NCI-H146 (cell line): ENCODE results near the gene TBC1D22A.

Experiments
- DNase-seq: peaks from one replicate; lab custom pipeline; 2025; lab: John Stamatoyannopoulos, UW

The TBC1D22A gene

DNA sequence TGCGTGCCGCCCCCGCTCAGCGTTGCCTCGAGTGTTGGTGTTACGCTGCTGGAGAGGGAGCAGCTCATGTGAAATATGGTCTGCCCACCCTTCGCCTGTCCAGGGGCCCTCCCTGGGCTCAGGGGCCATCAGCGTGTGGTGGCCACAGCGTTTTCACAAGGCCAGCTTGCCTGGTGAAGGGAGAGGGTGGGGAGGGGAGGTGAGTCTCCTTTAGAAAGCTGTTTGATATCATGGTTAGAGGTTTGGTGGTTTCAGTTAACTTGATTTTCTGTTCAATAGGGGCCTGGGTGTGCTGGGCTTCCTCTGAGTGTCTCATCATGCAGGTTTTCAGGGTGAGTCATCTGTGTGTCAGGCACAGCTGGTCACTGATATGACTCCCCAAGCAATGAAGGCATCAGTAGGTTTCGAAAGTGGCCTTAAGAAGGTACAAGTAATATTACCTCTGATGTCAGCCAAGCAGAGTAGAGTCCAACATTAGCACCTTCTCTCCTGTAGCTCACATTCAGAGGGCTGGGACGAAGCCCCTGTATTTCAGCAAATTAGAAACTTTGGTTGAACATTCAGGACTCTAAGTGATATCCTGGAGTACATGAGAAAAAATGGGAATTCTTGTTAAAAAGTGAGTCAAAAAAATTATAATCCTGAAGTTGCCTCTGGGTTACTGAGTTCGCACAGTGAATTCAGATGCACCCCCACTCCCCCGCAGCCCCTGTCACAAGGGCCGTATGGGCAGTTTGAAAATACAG, 172.5 kb downstream of the TBC1D22A start:
- no peak for DNase-seq

DNA sequence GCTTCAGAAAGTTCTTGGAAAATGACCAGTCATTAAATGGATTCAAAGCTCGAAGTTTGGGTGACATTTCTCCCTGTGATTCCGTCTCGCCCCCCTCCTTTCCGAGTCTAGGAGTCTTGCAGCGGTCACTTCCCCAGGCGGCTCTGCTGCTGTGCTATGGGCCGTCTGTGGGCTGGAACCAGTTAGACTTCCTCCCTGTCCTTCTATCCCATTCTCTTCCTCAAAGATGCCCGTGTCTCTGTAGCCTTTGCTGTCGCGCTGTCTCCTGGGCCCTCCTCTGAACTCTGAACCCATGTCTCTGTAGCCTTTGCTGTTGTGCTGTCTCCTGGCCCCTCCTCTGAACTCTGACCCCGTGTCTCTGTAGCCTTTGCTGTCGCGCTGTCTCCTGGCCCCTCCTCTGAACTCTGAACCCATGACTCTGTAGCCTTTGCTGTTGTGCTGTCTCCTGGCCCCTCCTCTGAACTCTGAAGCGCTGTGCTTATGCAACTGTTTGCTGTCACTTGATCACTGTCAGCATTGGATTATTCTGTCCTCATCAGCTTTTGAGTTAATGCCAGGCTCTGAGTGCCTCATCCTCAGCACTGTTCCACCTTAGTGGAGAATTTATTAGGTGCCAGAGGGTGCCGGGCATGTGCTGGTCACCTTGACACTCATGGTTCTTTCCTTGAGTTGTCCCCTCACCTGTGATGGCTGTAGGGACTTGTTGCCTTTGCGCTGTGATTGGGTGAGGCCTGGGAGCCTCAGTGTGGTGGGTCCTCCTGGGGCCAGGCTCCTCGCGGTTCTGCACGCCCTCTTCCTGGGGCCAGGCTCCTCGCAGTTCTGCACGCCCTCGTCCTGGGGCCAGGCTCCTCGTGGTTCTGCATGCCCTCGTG, 173.3 kb downstream of the TBC1D22A start:
- no peak for DNase-seq

DNA sequence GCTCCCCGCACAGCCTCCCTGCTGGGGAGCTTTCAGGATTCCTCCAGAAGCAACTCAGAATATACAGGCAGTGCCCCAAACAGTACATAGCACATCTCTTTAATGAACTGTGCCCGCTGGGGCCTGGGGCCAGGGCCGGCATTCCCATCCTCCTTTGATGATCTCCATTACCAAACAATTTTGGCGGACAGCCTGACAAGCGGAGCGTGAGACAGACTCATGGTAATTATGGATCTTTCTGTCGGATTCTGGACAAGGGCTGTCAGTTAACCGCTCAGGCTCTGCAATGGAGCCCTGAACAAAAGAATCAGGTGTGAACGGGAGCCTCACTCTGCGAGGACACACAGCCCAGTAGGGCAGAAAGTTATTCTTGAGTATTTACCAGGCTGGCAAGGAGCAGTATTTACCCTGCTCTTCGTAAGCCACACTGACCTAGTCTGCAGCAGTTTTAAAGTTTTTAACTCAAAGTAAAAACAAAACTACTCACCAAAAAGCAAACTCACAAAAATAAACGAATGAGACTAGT, 174.0 kb downstream of the TBC1D22A start:
- DNase-seq = no peak

DNA sequence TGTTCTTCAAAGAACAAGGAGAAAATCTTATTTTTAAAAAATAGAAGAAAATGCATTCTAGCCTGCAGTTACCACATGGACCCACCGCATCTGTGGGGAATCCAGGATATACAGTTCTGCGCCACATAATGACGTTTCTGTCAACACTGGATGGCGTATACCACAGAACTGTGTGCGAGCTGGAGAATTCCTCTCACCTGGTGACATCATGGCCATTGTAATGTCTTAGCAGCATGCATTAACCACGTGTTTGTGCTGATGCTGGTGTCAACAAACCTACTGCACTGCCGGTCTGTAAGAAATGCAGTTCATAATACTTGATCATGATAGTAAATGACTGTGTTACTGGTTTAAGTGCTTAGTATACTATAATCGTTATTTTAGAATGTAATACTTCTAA, 174.7 kb downstream of the TBC1D22A start:
- DNase-seq = no peak

DNA sequence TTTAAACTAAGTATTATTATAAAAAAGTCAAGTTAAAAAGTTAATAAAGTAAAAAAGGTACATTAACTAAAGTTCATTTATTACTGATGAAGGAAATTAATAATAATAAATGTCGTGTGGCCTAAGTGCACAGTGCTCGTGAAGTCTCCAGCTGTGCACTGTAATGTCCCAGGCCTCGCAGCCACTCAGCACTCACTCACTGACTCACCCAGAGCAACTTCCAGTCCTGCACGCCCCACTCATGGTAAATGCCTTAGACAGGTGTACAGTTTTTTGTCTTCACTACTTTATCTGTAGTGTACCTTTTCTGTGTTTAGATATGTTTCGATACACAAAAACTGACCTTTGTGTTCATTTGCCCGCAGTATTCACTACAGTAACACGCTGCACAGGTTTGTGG, 175.5 kb downstream of the TBC1D22A start:
- DNase-seq = no peak

DNA sequence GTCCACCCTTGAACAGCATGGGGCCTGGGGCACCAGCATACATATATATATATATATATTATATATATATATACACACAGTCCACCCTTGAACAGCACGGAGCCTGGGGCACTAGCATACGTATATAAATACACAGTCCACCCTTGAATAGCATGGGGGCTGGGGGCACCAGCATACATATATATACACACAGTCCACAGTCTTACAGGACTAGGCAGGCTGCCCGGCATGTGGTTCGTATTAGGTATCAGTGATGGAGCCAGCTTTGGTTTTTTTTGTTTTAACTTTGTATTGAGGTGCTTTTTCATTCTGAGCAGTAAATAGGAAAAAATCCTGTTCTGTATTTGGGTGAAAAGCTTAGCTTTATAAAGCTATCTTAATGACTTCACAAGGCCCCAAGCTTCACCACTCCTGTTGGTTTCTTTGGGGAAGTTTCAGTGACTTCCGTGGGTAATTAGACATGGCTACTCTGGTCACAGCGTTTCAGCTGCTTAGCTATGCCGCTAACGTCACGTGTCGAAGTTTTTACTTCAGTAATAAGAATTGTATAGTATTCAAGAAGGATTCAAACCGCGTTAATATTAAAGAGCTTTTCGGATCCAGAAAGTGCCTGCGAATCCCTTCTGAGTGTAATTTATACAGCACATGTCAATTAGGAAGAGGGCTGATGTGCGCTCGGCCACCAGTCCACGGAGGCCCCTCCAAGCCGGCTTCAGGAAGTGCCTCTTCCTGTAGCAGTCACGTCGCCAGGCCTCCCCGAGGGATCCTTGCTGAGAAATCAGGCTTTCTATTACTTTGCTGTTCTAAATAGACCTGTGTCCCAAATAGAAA, 179.7 kb downstream of the TBC1D22A start:
- no peak for DNase-seq

DNA sequence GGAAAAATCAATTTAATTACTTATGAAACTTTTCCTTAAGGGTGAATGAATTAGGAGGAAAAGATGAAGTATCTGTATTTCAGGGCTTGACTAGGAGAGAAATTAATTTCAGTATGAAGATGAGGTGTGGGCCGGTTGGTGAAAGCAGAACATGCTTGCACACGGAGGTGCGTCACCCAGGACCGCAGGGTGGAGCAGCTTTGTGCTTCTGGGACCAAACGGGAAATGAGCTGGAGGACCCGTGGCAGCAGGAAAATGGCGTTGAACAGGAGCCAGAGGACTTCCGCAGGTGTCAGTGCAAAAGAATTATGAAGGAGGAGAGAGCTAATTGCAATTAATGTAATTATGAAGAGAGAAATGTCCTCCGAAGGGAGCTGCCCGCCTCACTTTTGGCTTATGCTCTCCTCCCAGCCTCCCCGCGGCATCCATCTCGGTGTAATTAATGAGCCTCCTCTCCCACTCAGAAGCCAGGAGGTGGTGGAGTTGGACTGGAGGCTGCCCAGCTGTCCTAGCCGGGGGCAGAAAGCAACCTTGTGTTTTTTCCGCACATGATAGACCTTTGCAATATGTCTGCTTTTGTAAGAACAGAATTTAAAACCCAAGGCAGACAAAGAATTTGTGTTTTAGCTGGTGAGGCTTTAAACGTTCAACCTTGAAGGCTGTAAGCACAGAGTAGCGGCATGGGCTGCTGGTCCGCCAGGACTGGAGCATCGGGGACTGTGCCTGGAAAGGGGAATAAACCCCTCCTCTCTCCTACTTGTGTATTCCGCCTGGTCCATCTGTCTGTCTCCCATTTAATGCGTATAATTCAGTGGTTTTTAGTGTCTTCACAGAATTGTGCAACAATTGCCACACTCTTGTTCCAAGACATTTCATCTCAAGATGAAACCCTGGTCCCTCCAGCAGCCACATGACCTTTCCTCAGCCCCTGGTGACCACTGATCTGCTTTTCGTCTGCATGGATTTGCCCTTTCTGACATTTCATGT, 180.6 kb downstream of the TBC1D22A start:
- no peak for DNase-seq

DNA sequence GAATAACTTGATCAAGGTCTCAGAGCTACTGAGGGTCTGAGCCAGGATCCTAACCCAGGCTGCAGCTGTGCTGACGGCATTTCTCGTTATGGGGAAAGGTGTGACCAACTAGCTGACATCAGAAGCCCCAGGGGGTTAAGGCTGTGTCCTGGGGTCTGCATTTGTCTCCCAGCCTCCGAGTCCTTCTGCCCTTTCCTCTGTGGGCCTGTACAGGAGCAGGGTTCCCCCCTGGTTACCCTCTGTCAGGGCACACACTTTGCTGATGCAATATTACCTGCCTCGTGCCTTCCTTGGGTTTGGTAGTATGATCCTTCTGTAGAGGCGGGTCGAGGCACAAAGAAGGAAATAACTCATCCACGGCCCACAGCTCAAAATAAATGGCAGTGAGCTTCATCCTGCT, 183.0 kb downstream of the TBC1D22A start:
- no peak for DNase-seq

DNA sequence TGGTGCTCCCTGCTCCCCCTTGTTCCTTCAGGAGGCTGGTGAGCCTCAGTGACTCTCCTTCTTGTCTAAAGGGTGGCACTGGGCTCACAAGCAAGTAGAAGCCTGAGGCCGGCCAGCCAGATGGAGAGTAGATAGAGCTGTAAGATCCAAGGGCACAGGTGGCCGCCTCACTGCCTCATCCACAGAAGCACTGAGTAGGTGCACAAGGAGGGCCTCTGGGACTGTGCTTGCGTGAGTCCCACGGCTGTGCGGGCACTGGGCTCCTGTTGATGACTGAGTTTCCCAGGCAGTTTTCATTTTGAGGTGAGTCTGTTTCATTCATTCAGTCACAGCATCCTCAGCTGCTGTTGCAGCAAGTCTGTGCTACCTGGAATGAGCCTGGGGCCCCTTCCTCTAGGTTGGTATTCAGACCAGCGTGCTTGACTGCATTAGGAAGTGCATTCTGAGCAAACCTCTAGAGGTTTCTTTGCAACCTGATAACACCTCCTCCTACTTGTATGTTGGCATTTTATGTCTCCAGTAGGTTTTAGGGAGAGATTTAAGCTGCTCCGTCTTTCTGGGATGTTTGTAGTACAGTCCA, 184.0 kb downstream of the TBC1D22A start:
- no peak for DNase-seq

DNA sequence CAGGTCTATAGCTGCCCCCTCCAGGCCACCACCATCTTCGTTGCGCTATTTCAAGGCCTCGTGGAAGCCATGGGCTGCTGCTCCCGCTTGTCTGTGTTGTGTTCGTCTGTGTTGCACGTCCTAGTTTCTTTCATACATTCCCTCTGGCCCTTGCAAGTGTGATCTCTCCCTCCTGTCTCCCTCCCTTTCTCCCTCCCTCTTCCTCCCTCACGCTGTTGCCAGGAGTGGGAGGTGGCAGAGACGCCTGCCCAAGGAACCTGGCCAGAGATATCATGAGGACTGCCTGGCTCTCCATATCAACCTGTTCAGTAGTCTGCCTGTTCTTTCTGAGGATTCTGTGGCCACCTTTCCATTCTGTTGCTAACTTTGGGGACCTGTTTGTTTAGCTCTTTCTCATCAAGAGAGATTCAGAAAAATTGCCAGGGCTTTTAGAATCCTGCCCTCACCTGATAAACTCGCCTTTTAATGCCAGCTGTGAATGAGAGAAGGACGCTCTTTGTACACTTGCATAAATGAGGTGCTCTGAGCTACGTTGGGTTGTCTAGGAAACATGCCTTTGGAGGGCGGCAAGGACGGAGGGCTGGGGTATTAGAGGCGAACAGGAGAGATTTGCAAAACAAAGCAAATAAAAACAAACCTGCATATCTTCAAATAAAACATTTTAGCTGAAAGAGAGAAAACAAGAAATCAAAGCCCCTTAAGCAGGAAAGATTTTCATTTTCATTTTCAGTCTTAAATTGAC, 185.2 kb downstream of the TBC1D22A start:
- DNase-seq = no peak

DNA sequence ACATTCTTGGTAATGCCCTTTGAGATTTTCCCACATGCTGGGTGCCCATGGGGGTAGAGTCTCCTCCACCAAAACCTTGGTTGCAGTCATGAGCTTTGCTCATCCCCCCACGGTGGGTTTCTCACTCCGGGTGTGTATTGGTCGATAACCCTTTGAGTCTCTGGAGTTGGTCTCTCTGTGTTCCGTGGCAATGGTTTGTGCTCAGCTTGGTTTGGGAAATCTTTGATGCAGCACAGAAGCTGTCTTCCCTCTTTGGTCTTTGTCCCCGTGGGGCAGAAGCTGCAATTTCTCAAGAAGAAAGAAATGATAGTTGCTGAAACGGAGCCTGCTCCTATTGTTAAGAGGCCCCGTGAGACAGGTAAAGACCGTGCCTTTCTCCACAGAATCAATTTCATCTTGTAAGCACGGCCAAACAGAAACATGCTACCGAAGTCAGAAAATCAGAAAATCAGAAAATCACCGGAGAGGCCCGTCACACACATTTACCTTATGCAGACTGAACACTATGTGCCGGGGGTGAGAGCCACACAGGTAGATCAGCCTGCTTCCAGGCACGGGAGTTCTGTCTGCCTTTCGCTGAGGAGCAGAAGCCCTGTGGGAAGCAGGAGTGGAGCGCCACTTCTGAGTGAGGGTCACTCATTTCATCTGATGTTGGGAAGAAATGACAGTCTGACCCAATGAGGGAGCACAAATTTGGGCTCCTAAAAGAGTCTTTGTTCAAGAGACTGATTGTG, 186.1 kb downstream of the TBC1D22A start:
- DNase-seq = no peak

DNA sequence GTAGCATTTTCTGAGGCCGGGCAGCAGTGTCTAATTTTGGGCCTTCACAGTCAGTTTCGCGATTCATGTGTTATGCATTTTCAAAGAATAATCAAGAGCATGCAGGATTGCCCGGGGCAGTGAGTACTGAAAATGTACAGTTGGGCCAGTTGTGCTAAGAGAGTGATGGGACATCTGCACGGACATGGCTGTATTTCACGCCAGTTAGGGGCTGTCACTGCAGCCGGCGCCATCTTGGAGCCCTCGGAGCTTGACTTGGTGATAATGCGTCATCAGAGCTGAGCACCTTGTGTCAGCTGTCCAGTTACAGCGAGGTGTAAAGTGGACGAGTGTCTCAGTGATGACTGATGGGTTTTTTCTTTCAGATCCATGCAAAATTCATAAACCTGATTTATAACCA, 188.9 kb downstream of the TBC1D22A start:
- DNase-seq = no peak

DNA sequence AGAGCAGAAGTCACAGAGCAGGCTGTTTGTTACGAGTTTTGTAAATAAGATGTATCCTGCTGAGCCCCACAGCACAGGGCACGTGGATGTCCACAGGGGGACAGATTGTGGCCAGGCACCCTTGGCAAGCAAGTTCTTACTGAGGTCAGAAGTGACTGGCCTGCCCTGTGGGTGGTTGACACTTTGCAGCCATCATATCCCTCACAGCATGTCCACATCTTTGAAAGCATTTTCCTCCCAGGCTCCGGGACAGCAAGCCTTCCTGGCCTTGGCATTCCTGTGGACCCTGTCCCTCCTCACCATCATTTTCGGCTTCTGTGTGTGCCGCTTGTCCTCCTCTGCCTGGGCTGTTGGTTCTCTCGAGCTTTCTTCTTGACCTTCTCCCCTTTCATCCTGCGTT, 189.5 kb downstream of the TBC1D22A start:
- DNase-seq = no peak

DNA sequence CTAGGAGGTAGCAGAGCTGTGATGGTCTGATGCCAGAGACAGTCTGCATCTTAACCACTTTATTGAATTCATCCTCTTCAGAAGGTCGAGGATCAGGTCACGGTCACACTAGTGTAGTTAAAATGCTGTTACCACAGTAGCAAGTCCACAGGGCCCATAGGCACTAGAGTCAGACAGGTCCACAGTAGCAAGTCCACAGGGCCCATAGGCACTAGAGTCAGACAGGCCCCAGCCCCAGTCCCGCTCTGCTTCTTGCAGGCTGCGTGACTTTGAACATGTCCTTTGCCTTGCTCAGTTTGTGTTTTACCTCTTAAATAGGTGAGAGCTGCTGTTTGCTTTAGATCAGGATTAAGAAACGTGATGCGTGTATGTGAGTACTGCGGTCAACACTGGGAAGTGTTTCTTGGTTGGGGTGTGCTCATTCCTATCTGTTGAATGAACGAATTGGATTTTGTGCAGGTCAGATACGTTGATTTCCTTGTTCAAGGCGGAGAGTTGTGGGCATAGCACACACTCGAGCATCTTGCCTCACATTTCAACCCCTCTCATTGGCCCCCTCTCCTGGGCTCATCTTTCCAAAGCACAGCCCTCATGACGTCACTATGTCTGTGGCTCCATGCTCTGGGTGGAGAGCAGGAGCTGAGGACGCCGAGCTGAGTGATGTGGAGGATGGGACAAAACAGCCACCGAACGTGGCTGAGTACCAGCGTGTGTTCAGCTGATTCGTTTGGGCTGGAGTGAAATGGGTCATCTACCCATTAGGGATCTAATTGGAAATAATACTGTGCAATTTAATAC, 191.7 kb downstream of the TBC1D22A start:
- no peak for DNase-seq

DNA sequence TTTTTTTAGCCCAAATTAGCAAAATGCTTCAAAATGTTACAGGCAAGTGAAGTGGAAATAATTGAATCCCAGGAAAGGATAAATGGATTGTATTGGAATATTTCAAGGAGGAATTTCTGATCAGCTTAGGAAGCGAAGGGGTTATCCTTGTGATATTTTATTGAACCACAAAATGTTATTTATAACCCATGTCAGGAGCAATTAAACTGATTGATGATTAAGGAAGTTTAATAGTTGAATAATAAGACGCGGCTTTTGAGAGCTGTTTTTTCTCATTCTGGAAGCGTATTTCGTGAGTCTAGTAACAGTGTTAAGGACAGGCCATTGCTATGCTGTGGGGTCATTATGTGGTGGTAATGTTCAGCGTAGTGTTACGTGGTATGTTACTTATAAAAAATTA, 192.3 kb downstream of the TBC1D22A start:
- no peak for DNase-seq

DNA sequence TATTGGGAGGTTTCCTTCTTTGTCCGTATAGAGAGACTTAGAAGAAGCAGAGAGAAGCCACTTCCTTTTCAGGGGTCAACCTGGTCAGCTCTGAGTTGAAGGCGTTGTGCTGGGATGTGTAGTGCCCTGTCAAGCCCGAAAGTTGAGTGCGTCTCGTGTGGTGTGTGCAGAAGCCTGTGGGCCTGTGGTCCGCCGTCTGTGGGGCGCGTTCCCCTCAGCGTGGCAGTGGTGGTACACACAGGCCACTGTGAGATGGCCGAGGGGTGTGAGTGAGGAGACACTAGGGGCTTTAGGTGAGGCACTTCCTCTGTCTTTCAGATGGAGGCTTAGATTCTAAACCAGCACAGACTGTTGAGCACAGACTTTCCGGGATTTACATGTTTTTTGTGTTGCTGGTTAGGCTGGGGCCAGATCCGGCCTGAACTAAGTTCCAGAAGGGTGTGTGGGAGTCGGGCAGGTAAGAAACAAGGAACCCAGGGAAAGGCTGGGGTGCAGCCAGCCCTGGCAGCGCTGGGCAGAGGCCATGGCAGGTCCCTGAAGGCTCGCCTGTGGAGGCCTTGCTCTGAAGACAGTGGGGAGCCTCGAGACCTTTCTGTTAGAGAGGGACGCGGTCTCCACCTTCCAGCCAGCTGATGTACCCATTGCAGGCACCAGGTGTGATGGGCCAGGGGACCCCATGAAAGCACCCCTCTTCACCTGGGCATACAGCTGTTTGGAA, 194.2 kb downstream of the TBC1D22A start:
- no peak for DNase-seq

DNA sequence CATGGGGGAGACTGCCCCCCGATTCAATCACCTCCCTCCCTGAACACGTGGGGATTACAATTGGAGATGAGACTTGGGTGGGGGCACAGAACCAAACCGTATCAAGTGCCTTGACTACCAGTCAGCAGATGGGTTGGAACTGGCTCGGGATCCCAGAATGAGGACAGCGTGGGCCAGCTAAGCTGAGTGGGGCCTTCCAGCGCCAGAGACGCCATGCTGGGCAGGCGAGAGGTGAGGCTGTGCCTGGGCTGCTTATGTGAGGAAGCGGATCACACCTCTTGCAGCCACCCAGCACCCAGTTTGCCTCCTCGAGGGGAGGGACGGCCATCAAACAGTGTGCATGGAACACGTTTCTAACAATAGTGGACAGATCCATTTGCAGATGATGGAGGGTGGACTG, 195.1 kb downstream of the TBC1D22A start:
- no peak for DNase-seq

DNA sequence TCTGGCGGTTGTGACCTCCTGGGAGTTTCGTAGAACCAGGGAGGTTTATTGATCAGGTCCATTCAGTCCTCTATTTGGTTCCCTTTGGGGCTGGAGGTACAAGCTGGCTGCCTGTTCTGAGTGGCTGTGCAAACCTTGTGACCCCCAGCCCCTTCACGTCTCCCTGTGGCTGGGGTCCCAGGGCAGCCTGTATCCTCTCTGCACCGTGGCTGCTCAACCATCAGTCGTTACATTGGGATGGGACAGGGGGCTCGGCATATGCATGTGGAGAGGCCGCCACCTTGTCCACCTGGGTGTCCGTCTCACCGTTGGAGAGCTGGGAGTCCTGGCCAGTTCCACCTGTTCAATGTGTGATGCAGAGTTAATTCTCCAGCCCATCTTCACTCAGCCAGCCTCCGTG, 195.7 kb downstream of the TBC1D22A start:
- no peak for DNase-seq
